Neural cell (in vitro differentiated cells): ENCODE data around the gene FGFR4. TPM values are rescaled to one million over a fixed set of nuclear protein-coding genes. Genes with fewer than 3 reads are reported as not detected.

Experiments used
- H2AFZ ChIP-seq: fragments of 200-600, 300-800 bp; sonication (generic), shearing (Covaris generic); 2 replicates; pipeline ENCODE4 v1.6.0; 2014; ENCODE audit warnings: low read depth, mild to moderate bottlenecking, antibody characterized with exemption, low read length, moderate library complexity
- H3F3A ChIP-seq: fragments of 200-600 bp; shearing (Covaris generic); 2 replicates; pipeline ENCODE4 v1.6.1; 2016; ENCODE audit warnings: mild to moderate bottlenecking, moderate library complexity, mixed read lengths, antibody characterized with exemption, low read length; ENCODE audit not compliant: insufficient read depth, poor library complexity, severe bottlenecking
- H3K27ac ChIP-seq: fragments of 200-600, 300-800 bp; sonication (generic), shearing (Covaris generic); 2 replicates; pipeline ENCODE4 v1.5.1; 2014; ENCODE audit warnings: mild to moderate bottlenecking, low read length, moderate library complexity
- H3K27me3 ChIP-seq: fragments of 300-800, 200-600 bp; sonication (generic), shearing (Covaris generic); 2 replicates; pipeline ENCODE4 v1.6.0; 2014; ENCODE audit warnings: mild to moderate bottlenecking, low read depth, low read length, moderate library complexity; ENCODE audit not compliant: insufficient read depth
- H3K36me3 ChIP-seq: fragments of 300-800, 200-600 bp; sonication (generic), shearing (Covaris generic); 2 replicates; pipeline ENCODE4 v1.5.1; 2014; ENCODE audit warnings: mild to moderate bottlenecking, antibody characterized with exemption, low read length, moderate library complexity; ENCODE audit not compliant: insufficient read depth
- H3K4me2 ChIP-seq: fragments of 300-800, 200-600 bp; sonication (generic), shearing (Covaris generic); 2 replicates; pipeline ENCODE4 v1.6.0; 2014; ENCODE audit warnings: mild to moderate bottlenecking, low read length
- H3K4me3 ChIP-seq: fragments of 300-800, 200-600 bp; sonication (generic), shearing (Covaris generic); 2 replicates; pipeline ENCODE4 v1.5.1; 2014; ENCODE audit warnings: mild to moderate bottlenecking, low read length, moderate library complexity
- H3K79me2 ChIP-seq: fragments of 200-600 bp; shearing (Covaris generic); replicated peaks from 2 replicates; pipeline ENCODE4 v1.6.0; 2014; ENCODE audit warnings: mild to moderate bottlenecking, low read length, moderate library complexity; ENCODE audit not compliant: insufficient read depth
- H3K9ac ChIP-seq: fragments of 300-800, 200-600 bp; sonication (generic), shearing (Covaris generic); 2 replicates; pipeline ENCODE4 v1.6.1; 2016; ENCODE audit warnings: mild to moderate bottlenecking, low read length, mixed read lengths
- H3K9me2 ChIP-seq: fragments of 200-600 bp; shearing (Covaris generic); 2 replicates; pipeline ENCODE4 v1.6.1; 2016; ENCODE audit warnings: mild to moderate bottlenecking, low read length, mixed read lengths; ENCODE audit not compliant: insufficient read depth
- H3K9me3 ChIP-seq: fragments of 200-600, 300-800 bp; sonication (generic), shearing (Covaris generic); 2 replicates; pipeline ENCODE4 v1.6.1; 2016; ENCODE audit warnings: mild to moderate bottlenecking, mixed run types, low read length, moderate library complexity, mixed read lengths
- H4K20me1 ChIP-seq: fragments of 200-600 bp; shearing (Covaris generic); 2 replicates; pipeline ENCODE4 v1.6.1; 2016; ENCODE audit warnings: mild to moderate bottlenecking, mixed run types; ENCODE audit not compliant: insufficient read depth
- CTCF ChIP-seq: fragments of 450-650 bp; IDR thresholded peaks from 2 replicates; pipeline ENCODE4 v1.5.1; 2014; ENCODE audit warnings: antibody characterized with exemption, mild to moderate bottlenecking, moderate library complexity; ENCODE audit not compliant: poor library complexity, severe bottlenecking
- EP300 ChIP-seq: fragments of 450-650 bp; conservative IDR thresholded peaks from 2 replicates; pipeline ENCODE4 v1.6.1; 2014; ENCODE audit warnings: antibody characterized with exemption, mild to moderate bottlenecking, moderate library complexity; ENCODE audit not compliant: poor library complexity, severe bottlenecking
- EZH2 ChIP-seq: fragments of 200-600, 300-800 bp; shearing (Covaris generic), sonication (generic); IDR thresholded peaks from 2 replicates; pipeline ENCODE4 v1.6.1; 2014; ENCODE audit warnings: antibody characterized with exemption, low read length, borderline replicate concordance, mild to moderate bottlenecking; ENCODE audit not compliant: insufficient read depth, poor library complexity, severe bottlenecking
- MXI1 ChIP-seq: fragments of 450-650 bp; conservative IDR thresholded peaks from 2 replicates; pipeline ENCODE4 v1.6.1; 2014; ENCODE audit warnings: antibody characterized with exemption, mild to moderate bottlenecking; ENCODE audit not compliant: poor library complexity, severe bottlenecking
- POLR2AphosphoS5 ChIP-seq: IDR thresholded peaks from 2 replicates; pipeline ENCODE4 v1.6.1; 2012
- RAD21 ChIP-seq: fragments of 450-650 bp; conservative IDR thresholded peaks from 2 replicates; pipeline ENCODE4 v1.6.1; 2014; ENCODE audit warnings: antibody characterized with exemption, mild to moderate bottlenecking, moderate library complexity
- SMC3 ChIP-seq: fragments of 450-650 bp; conservative IDR thresholded peaks from 2 replicates; pipeline ENCODE4 v1.6.1; 2014; ENCODE audit warnings: antibody characterized with exemption, mild to moderate bottlenecking, moderate library complexity; ENCODE audit not compliant: poor library complexity
- TAF1 ChIP-seq: IDR thresholded peaks from 2 replicates; pipeline ENCODE4 v1.6.1; 2012; ENCODE audit warnings: low read depth
- polyA plus RNA-seq: library from polyadenylated mRNA; depleted of rRNA; stranded (reverse); fragments of >200 nt; gene quantifications from 2 replicates; pipeline ENCODE4 v1.2.3, GENCODE V29; 2014
- TF ChIP-seq, protein P1 (sequence below): IDR thresholded peaks from 2 replicates; pipeline ENCODE4 v1.6.1; 2012; ENCODE audit warnings: borderline replicate concordance

The FGFR4 gene
- polyA plus RNA-seq, 1 donor from 2014 or later, result 14.8 TPM

DNA sequence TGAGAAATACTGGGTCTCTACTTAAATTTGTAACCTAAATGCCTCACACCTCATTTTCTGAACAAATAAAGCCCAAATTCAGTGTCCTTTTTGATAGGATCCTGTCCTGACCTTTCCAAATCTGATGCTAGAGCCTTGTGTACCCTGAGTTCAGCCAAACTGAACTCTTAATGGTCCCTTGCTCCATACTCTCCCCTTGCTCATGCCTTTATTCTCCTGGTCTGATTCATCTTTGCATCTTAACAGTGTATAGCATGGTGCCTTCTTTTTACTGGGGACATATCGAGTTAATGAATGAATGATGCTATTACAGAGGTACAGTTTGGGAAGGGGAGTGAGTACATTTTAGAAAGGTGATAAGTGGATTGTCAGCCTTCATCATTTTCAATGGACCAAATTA, 56.1 kb downstream of the FGFR4 start:
- Histone ChIP-seq H3K9me2 (no peaks in the 10 kb centered on the region), H3K4me2 (no peak overlapping the region), H3K79me2 (peaks cover 21% of the 10 kb centered on the region), H3K4me3 (no peak overlapping the region), H4K20me1 (no peaks in the 10 kb centered on the region), H3F3A (no peaks in the 10 kb centered on the region), H3K36me3 (no peaks in the 10 kb centered on the region), H3K9me3 (no peaks in the 10 kb centered on the region), H3K9ac (no peak overlapping the region), H2AFZ (no peak overlapping the region), H3K27me3 (no peaks in the 10 kb centered on the region), H3K27ac (no peak overlapping the region)
- TF ChIP-seq EZH2 (no peak), SMC3 (no peak), POLR2AphosphoS5 (no peak)

- Histone ChIP-seq H3K4me3 (no peak overlapping the region), H3K9me2 (no peaks in the 10 kb centered on the region), H3K36me3 (no peaks in the 10 kb centered on the region), H3K27me3 (no peaks in the 10 kb centered on the region), H3K9ac (no peak overlapping the region), H2AFZ (no peak overlapping the region), H4K20me1 (no peaks in the 10 kb centered on the region), H3F3A (no peaks in the 10 kb centered on the region), H3K79me2 (peaks cover 11% of the 10 kb centered on the region), H3K27ac (no peak overlapping the region), H3K4me2 (no peak overlapping the region), H3K9me3 (no peaks in the 10 kb centered on the region)
- TF ChIP-seq EZH2 (no peak), MXI1 (no peak), CTCF (no peak), POLR2AphosphoS5 (no peak), RAD21 (no peak), EP300 (no peak), SMC3 (no peak), TAF1 (no peak)
- TF ChIP-seq, protein P1, sequence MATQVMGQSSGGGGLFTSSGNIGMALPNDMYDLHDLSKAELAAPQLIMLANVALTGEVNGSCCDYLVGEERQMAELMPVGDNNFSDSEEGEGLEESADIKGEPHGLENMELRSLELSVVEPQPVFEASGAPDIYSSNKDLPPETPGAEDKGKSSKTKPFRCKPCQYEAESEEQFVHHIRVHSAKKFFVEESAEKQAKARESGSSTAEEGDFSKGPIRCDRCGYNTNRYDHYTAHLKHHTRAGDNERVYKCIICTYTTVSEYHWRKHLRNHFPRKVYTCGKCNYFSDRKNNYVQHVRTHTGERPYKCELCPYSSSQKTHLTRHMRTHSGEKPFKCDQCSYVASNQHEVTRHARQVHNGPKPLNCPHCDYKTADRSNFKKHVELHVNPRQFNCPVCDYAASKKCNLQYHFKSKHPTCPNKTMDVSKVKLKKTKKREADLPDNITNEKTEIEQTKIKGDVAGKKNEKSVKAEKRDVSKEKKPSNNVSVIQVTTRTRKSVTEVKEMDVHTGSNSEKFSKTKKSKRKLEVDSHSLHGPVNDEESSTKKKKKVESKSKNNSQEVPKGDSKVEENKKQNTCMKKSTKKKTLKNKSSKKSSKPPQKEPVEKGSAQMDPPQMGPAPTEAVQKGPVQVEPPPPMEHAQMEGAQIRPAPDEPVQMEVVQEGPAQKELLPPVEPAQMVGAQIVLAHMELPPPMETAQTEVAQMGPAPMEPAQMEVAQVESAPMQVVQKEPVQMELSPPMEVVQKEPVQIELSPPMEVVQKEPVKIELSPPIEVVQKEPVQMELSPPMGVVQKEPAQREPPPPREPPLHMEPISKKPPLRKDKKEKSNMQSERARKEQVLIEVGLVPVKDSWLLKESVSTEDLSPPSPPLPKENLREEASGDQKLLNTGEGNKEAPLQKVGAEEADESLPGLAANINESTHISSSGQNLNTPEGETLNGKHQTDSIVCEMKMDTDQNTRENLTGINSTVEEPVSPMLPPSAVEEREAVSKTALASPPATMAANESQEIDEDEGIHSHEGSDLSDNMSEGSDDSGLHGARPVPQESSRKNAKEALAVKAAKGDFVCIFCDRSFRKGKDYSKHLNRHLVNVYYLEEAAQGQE, result no peak
These were observed 60.4 kb downstream of the FGFR4 start for GRCh38 chr5:177146891-177147638.

Other genes with a start within 250 kb of the FGFR4 start
- gene HK3, start 187.6 kb upstream of the FGFR4 start, polyA plus RNA-seq, result 0.62 and 7.8 TPM in 2 replicates
- 56.4 and 74.0 TPM in 2 replicates for gene UIMC1, start 80.1 kb upstream of the FGFR4 start, polyA plus RNA-seq
- gene ZNF346, start 64.2 kb upstream of the FGFR4 start, polyA plus RNA-seq, result 40.1 and 46.7 TPM in 2 replicates
- gene NSD1, start 46.9 kb downstream of the FGFR4 start, polyA plus RNA-seq, result 12.8 and 15.0 TPM in 2 replicates
- 79.0 and 96.8 TPM in 2 replicates for gene RAB24, start 216.8 kb downstream of the FGFR4 start, polyA plus RNA-seq
- gene PRELID1, start 216.9 kb downstream of the FGFR4 start, polyA plus RNA-seq, result 133 and 163 TPM in 2 replicates
- gene MXD3, start 225.0 kb downstream of the FGFR4 start, polyA plus RNA-seq, result 6.8 and 9.3 TPM in 2 replicates